ENCODE results near the gene BPIFB1. TPM values are rescaled to one million over a fixed set of nuclear protein-coding genes. Genes with fewer than 3 reads are reported as not detected.
A peak's percentile ranks its signal among the peaks of the same experiment; 100 is the strongest.

Gene BPIFB1
- total and polyA plus RNA-seq, 9 of the 15 experiments (the other 6 are each of a cell fraction or from before 2014, with no cell fraction given), result not detected

DNA sequence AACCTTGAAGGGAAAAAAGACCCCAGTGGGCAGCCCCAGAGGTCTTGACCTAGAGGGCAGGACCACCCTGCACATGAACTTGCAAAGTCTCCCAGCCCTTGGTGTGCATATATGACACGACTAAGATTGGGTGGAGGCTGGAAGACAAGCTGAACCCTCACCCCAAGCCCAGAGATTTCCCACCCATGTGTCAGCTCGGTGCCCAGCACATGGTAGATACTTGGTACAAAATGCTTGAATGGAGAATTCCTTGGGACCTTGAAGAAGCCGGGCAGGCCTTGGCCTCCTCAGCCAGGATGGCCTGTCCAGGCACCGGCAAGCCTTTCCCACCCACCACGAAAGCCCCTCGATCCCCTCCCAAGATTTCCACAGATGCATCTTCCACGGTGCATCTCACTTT is 50.6 kb downstream of the BPIFB1 start:
- Histone ChIP-seq H4K20me1 (replicated peaks; ENCODE audit: control insufficient read depth, insufficient read depth, low read length) (peaks cover 10% of the 10 kb centered on the region), H3K79me2 (ENCODE audit: control insufficient read depth, insufficient read depth, low read length) (no peaks in the 10 kb centered on the region), H3K4me1 (replicated peaks in 1 of 2; ENCODE audit: control insufficient read depth in 2 of 2, insufficient read depth in 2 of 2, low read length in 2 of 2) (peaks cover under 1 to 4% of the 10 kb centered on the region in 2 experiments; a peak in 3 of 5 replicates), H3K27me3 (ENCODE audit: control insufficient read depth in 2 of 2, insufficient read depth in 2 of 2, low read length in 2 of 2) (peaks cover 19 to 50% of the 10 kb centered on the region in 2 experiments; a peak in 4 of 5 replicates), H3K9ac (ENCODE audit: insufficient read depth in 1 of 2, low read depth in 2 of 2, low read length in 2 of 2) (no peak overlapping the region), H3K4me3 (no peak overlapping the region), H3K36me3 (ENCODE audit: control insufficient read depth, insufficient read depth, low read length) (no peaks in the 10 kb centered on the region), H2AFZ (ENCODE audit: low read depth, low read length) (no peak overlapping the region), H3K4me2 (ENCODE audit: insufficient read depth, low read length) (no peak overlapping the region), H3K9me3 (replicated peaks; ENCODE audit: control insufficient read depth, insufficient read depth, low read depth, low read length) (no peaks in the 10 kb centered on the region), H3K9me1 (ENCODE audit: control insufficient read depth, insufficient read depth, low read length) (no peaks in the 10 kb centered on the region), H3K27ac (ENCODE audit: extremely low read depth, low read depth, low read length) (no peak overlapping the region)
- TF ChIP-seq, protein P1, sequence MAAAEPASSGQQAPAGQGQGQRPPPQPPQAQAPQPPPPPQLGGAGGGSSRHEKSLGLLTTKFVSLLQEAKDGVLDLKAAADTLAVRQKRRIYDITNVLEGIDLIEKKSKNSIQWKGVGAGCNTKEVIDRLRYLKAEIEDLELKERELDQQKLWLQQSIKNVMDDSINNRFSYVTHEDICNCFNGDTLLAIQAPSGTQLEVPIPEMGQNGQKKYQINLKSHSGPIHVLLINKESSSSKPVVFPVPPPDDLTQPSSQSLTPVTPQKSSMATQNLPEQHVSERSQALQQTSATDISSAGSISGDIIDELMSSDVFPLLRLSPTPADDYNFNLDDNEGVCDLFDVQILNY (CRISPR knock-in tag; IDR thresholded peaks at IDR 0.05), result no peak
- no peak for TF ChIP-seq ZNF561 (CRISPR knock-in tag; conservative IDR thresholded peaks at IDR 0.05)
- 3% methylated on average over 7 of the region's 7 CpGs for WGBS (ENCODE audit: insufficient coverage, low coverage, missing lambda C conversion rate)
- CTCF ChIA-PET (ENCODE audit: low intra/inter-chr PET ratio), result no interaction called here
- POLR2A ChIA-PET, result no interaction called here
- in situ Hi-C loops (cut with MboI) (no loop called here), intact Hi-C loops (cut with micrococcal nuclease) (no loop called here)
- DNase-seq (ENCODE audit: extremely low read depth in 1 of 4, low spot score in 3 of 4) (no peak), FAIRE-seq (no peak), ATAC-seq (no peak)
- BruUV-seq (replicated peaks), result no TSS peak

DNA sequence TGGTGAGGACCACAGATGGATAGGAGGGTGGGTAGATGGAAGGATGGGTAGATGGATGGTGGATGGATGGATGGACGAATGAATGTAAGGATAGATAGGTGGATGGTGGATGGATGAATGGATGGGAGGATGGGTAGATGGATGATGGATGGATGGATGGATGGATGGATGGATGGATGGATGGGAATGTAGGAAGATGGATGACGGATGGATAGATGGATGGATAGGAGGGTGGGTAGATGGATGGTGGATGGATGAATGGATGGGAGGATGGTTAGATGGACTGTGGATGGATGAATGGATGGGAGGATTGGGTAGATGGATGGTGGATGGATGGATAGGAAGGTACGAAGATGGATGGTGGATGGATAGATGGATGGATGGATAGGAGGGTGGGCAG is 51.1 kb downstream of the BPIFB1 start:
- no peak overlapping the region for H3K4me3 ChIP-seq
- peaks cover 10% of the 10 kb centered on the region for H4K20me1 ChIP-seq (replicated peaks; ENCODE audit: control insufficient read depth, insufficient read depth, low read length)
- DNase-seq (ENCODE audit: extremely low read depth in 1 of 4, low spot score in 3 of 4), result no peak
- peaks cover under 1% of the 10 kb centered on the region for H3K9me1 ChIP-seq (ENCODE audit: control insufficient read depth, insufficient read depth, low read length)
- BruUV-seq (replicated peaks), result no TSS peak
- ChIA-PET POLR2A (interaction anchor here (1.5 kb wide), 1 partner anchor 20 kb away, joined by 3 read pairs; no protein-coding TSS in a partner anchor), CTCF (ENCODE audit: low intra/inter-chr PET ratio) (no interaction called here)
- in situ Hi-C loops (cut with MboI) (no loop called here), intact Hi-C loops (cut with micrococcal nuclease) (no loop called here)
- no peaks in the 10 kb centered on the region for H3K36me3 ChIP-seq (ENCODE audit: control insufficient read depth, insufficient read depth, low read length)
- no peak overlapping the region for H3K4me2 ChIP-seq (ENCODE audit: insufficient read depth, low read length)
- no peak for FAIRE-seq
- no peaks in the 10 kb centered on the region for H3K79me2 ChIP-seq (ENCODE audit: control insufficient read depth, insufficient read depth, low read length)
- peaks cover 5 to 7% of the 10 kb centered on the region in 2 experiments; a peak in 4 of 5 replicates for H3K4me1 ChIP-seq (replicated peaks in 1 of 2; ENCODE audit: control insufficient read depth in 2 of 2, insufficient read depth in 2 of 2, low read length in 2 of 2)
- no peak overlapping the region for H2AFZ ChIP-seq (ENCODE audit: low read depth, low read length)
- H3K27me3 ChIP-seq (ENCODE audit: control insufficient read depth in 2 of 2, insufficient read depth in 2 of 2, low read length in 2 of 2), result peaks cover 14 to 45% of the 10 kb centered on the region in 2 experiments; a peak in 4 of 5 replicates
- H3K9ac ChIP-seq (ENCODE audit: insufficient read depth in 1 of 2, low read depth in 2 of 2, low read length in 2 of 2), result no peak overlapping the region
- 7% methylated on average over 2 of the region's 3 CpGs for WGBS (ENCODE audit: insufficient coverage, low coverage, missing lambda C conversion rate)
- H3K27ac ChIP-seq (ENCODE audit: extremely low read depth, low read depth, low read length), result no peak overlapping the region
- no peak for ATAC-seq
- H3K9me3 ChIP-seq (replicated peaks; ENCODE audit: control insufficient read depth, insufficient read depth, low read depth, low read length), result no peaks in the 10 kb centered on the region
- TF ChIP-seq FOXA1 (IDR thresholded peaks at IDR 0.05; ENCODE audit: borderline replicate concordance) (no peak), MIER1 (IDR thresholded peaks at IDR 0.05; ENCODE audit: low read depth) (no peak), ZNF239 (CRISPR knock-in tag; IDR thresholded peaks at IDR 0.05) (no peak), ZNF583 (CRISPR knock-in tag; IDR thresholded peaks at IDR 0.05) (no peak), ZNF408 (CRISPR knock-in tag; IDR thresholded peaks at IDR 0.05; ENCODE audit: low read depth) (no peak), BHLHE40 (IDR thresholded peaks at IDR 0.05; ENCODE audit: low read length) (no peak), LCOR (CRISPR knock-in tag; IDR thresholded peaks at IDR 0.05) (no peak), HDAC1 (IDR thresholded peaks at IDR 0.05) (peak in 1 of 2 experiments; percentile 67; a peak in 2 of 4 replicates), MCM3 (IDR thresholded peaks at IDR 0.05) (peak; percentile 61; the same call in 1 of the 2 replicates), NEUROD1 (IDR thresholded peaks at IDR 0.05; ENCODE audit: borderline replicate concordance, low read depth, low read length, partially characterized antibody) (no peak)
- TF ChIP-seq, protein P2, sequence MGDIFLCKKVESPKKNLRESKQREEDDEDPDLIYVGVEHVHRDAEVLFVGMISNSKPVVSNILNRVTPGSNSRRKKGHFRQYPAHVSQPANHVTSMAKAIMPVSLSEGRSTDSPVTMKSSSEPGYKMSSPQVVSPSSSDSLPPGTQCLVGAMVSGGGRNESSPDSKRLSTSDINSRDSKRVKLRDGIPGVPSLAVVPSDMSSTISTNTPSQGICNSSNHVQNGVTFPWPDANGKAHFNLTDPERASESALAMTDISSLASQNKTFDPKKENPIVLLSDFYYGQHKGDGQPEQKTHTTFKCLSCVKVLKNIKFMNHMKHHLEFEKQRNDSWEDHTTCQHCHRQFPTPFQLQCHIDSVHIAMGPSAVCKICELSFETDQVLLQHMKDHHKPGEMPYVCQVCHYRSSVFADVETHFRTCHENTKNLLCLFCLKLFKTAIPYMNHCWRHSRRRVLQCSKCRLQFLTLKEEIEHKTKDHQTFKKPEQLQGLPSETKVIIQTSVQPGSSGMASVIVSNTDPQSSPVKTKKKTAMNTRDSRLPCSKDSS (IDR thresholded peaks at IDR 0.05; ENCODE audit: low read depth, partially characterized antibody), result no peak
- TF ChIP-seq, protein P3, sequence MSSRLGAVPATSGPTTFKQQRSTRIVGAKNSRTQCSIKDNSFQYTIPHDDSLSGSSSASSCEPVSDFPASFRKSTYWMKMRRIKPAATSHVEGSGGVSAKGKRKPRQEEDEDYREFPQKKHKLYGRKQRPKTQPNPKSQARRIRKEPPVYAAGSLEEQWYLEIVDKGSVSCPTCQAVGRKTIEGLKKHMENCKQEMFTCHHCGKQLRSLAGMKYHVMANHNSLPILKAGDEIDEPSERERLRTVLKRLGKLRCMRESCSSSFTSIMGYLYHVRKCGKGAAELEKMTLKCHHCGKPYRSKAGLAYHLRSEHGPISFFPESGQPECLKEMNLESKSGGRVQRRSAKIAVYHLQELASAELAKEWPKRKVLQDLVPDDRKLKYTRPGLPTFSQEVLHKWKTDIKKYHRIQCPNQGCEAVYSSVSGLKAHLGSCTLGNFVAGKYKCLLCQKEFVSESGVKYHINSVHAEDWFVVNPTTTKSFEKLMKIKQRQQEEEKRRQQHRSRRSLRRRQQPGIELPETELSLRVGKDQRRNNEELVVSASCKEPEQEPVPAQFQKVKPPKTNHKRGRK (tag; IDR thresholded peaks at IDR 0.05), result no peak

Data from K562 (cell line).